Panc1 (cell line): ENCODE measurements around the gene RPRD1B. TPM values are rescaled to one million over a fixed set of nuclear protein-coding genes. Genes with fewer than 3 reads are reported as not detected.

Experiments used
- ATAC-seq: fragments of 200-7000 bp; cut with Tn5 transposase; 2 replicates; pipeline ENCODE4 v1.9.1; 2020; ENCODE audit warnings: mild to moderate bottlenecking, moderate library complexity
- BruUV-seq: library from RNA; stranded (reverse); fragments of 400-500 nt; replicated peaks from 2 replicates; lab custom pipeline; 2021; lab: Mats Ljungman, UMichigan
- CTCF ChIA-PET: fragments of 300-600 bp; sonication (Branson Sonifier 250); formaldehyde crosslinking; loops from one replicate; lab custom pipeline; 2022; ENCODE audit warnings: antibody characterized with exemption; lab: Charles Lee
- POLR2A ChIA-PET: fragments of 300-600 bp; sonication (Branson Sonifier 250); formaldehyde crosslinking; loops from one replicate; lab custom pipeline; 2022; ENCODE audit warnings: antibody characterized with exemption; lab: Charles Lee
- DNase-seq: peaks from one replicate; pipeline ENCODE4 v3.0.0-alpha.2; 2010; ENCODE audit warnings: low read depth, low spot score
- H3K27ac ChIP-seq: 2 replicates; pipeline ENCODE4 v1.5.1; 2011; ENCODE audit warnings: mild to moderate bottlenecking, low read length, inconsistent platforms
- H3K27me3 ChIP-seq: fragments of 200-500 bp; sonication (Bioruptor generic); 2 replicates; pipeline ENCODE4 v1.6.0; 2014; ENCODE audit warnings: low read length, inconsistent platforms; ENCODE audit not compliant: control insufficient read depth, insufficient read depth
- H3K36me3 ChIP-seq: fragments of 200-500 bp; sonication (Bioruptor generic); 2 replicates; pipeline ENCODE4 v1.5.1; 2014; ENCODE audit warnings: inconsistent platforms, mild to moderate bottlenecking, low read length, moderate library complexity; ENCODE audit not compliant: control insufficient read depth, insufficient read depth
- H3K4me1 ChIP-seq: 2 replicates; pipeline ENCODE4 v1.5.1; 2011; ENCODE audit warnings: inconsistent platforms, mild to moderate bottlenecking, low read length, moderate library complexity; ENCODE audit not compliant: control insufficient read depth, insufficient read depth
- H3K4me3 ChIP-seq, 2 experiments: 2 replicates each; pipeline ENCODE4 v1.5.1; 2011 to 2012; ENCODE audit warnings: low read depth in 2 of 2, low read length in 2 of 2, mild to moderate bottlenecking in 2 of 2, inconsistent platforms in 1 of 2, moderate library complexity in 1 of 2
- H3K9me3 ChIP-seq: fragments of 200-500 bp; sonication (Bioruptor generic); 2 replicates; pipeline ENCODE4 v1.5.1; 2014; ENCODE audit warnings: low read depth, mild to moderate bottlenecking, inconsistent platforms, low read length, moderate library complexity; ENCODE audit not compliant: control insufficient read depth, insufficient read depth
- CTCF ChIP-seq: fragments of 450-650 bp; IDR thresholded peaks from 2 replicates; pipeline ENCODE4 v1.5.1; 2017; ENCODE audit warnings: mild to moderate bottlenecking
- POLR2AphosphoS5 ChIP-seq: IDR thresholded peaks from 2 replicates; pipeline ENCODE4 v1.6.1; 2012; ENCODE audit warnings: mild to moderate bottlenecking, low read depth, low read length, moderate library complexity
- REST ChIP-seq, 2 experiments: IDR thresholded peaks; 2 replicates each; pipeline ENCODE4 v1.6.1; 2011 to 2012; ENCODE audit warnings: low read depth in 2 of 2, control low read depth in 1 of 2, low read length in 1 of 2, mild to moderate bottlenecking in 1 of 2, moderate library complexity in 1 of 2; ENCODE audit not compliant: insufficient read depth in 1 of 2
- SIN3A ChIP-seq: IDR thresholded peaks from 2 replicates; pipeline ENCODE4 v1.6.1; 2012; ENCODE audit warnings: low read depth, mild to moderate bottlenecking, low read length, moderate library complexity, borderline replicate concordance; ENCODE audit not compliant: insufficient read depth
- TCF7L2 ChIP-seq: IDR thresholded peaks from 2 replicates; pipeline ENCODE4 v1.6.1; 2011; ENCODE audit warnings: mild to moderate bottlenecking, low read depth, low read length, inconsistent platforms
- in situ Hi-C: cut with HindIII; loops from 2 replicates; pipeline ENCODE4 v1.10.0; 2016; ENCODE audit warnings: low sequenced_read_pairs, low pct_unique_long_range_greater_than_20kb
- intact Hi-C: fragments of 100-400 bp; cut with micrococcal nuclease; formaldehyde crosslinking; loops from one replicate; pipeline ENCODE4 v1.10.0; 2022; ENCODE audit not compliant: unreplicated experiment
- total RNA-seq: library from RNA; stranded (reverse); gene quantifications from one replicate; pipeline ENCODE4 v1.2.1, GENCODE V29; 2021; ENCODE audit not compliant: unreplicated experiment

RPRD1B gene
- total RNA-seq, 1 experiment from 2014 or later: 33.6 TPM

- intact Hi-C loops (no loop called here), in situ Hi-C loops (no loop called here)
- no peaks in the 10 kb centered on the region for H3K27me3 ChIP-seq
- H3K4me1 ChIP-seq: peaks cover 35% of the 10 kb centered on the region
- CTCF ChIA-PET: no interaction called here
- TF ChIP-seq TCF7L2: peak; percentile 78
- TF ChIP-seq REST (IDR thresholded peaks at IDR 0.05; ENCODE audit: insufficient read depth in 1 of 2, low read depth in 2 of 2, low read length in 1 of 2): no peak
- POLR2A ChIA-PET: no interaction called here
- H3K4me3 ChIP-seq: no peak overlapping the region
- no peak for DNase-seq
- H3K36me3 ChIP-seq: no peaks in the 10 kb centered on the region
- no peaks in the 10 kb centered on the region for H3K9me3 ChIP-seq
- peak; percentile 66 for ATAC-seq
- no TSS peak for BruUV-seq
- peak overlapping the region; percentile 83 for H3K27ac ChIP-seq
Measured at GRCh38 chr20:38134427-38135270, 101.1 kb downstream of the RPRD1B start.

- DNase-seq: no peak
- H3K27me3 ChIP-seq: no peaks in the 10 kb centered on the region
- H3K36me3 ChIP-seq: no peaks in the 10 kb centered on the region
- no peak for ATAC-seq
- H3K9me3 ChIP-seq: no peaks in the 10 kb centered on the region
- no TSS peak for BruUV-seq
- intact Hi-C loops (no loop called here), in situ Hi-C loops (no loop called here)
- no peak overlapping the region for H3K4me3 ChIP-seq
- CTCF ChIA-PET: interaction anchor here (0.7 kb wide), 1 partner anchor 29 kb away, joined by 3 read pairs; no protein-coding TSS in a partner anchor
- TF ChIP-seq POLR2AphosphoS5 (no peak), REST (IDR thresholded peaks at IDR 0.05; ENCODE audit: insufficient read depth in 1 of 2, low read depth in 2 of 2, low read length in 1 of 2) (no peak), CTCF (no peak), SIN3A (no peak), TCF7L2 (no peak)
- H3K4me1 ChIP-seq: peaks cover 41% of the 10 kb centered on the region
- POLR2A ChIA-PET: no interaction called here
- H3K27ac ChIP-seq: peak overlapping the region; percentile 83
Measured at GRCh38 chr20:38135271-38135650, 101.7 kb downstream of the RPRD1B start.
